Naive B cell (primary cell): ENCODE measurements around the gene TMEM165. TPM values are rescaled to one million over a fixed set of nuclear protein-coding genes. Genes with fewer than 3 reads are reported as not detected.

Source experiments
- ATAC-seq, 2 donors: fragments of 150-1000 bp; cut with Tn5 transposase; 2 replicates each; pipeline ENCODE4 v1.10.0; 2021; ENCODE audit warnings: low read depth in 2 of 2, mild to moderate bottlenecking in 2 of 2, moderate library complexity in 2 of 2
- DNase-seq: peaks from one replicate; pipeline ENCODE4 v3.0.0; 2022
- H3K27ac Mint-ChIP-seq, 6 donors: one replicate each; pipeline ENCODE4 v1.8.0; 2020 to 2022; ENCODE audit warnings: mild to moderate bottlenecking in 6 of 6, mixed read lengths in 6 of 6, moderate library complexity in 5 of 6, inconsistent platforms in 2 of 6
- H3K27me3 Mint-ChIP-seq, 3 donors: one replicate each; pipeline ENCODE4 v1.8.0; 2021 to 2022; ENCODE audit warnings: mixed read lengths in 3 of 3, mild to moderate bottlenecking in 1 of 3
- H3K36me3 Mint-ChIP-seq, 2 donors: one replicate each; pipeline ENCODE4 v1.8.0; 2020 to 2022; ENCODE audit warnings: mixed read lengths in 2 of 2, inconsistent platforms in 1 of 2, mild to moderate bottlenecking in 1 of 2
- H3K4me1 Mint-ChIP-seq, 3 donors: one replicate each; pipeline ENCODE4 v1.8.0; 2020 to 2022; ENCODE audit warnings: mixed read lengths in 3 of 3, inconsistent platforms in 1 of 3, mild to moderate bottlenecking in 1 of 3, moderate library complexity in 1 of 3
- H3K4me3 Mint-ChIP-seq, 8 donors: one replicate each; pipeline ENCODE4 v1.8.0; 2020 to 2022; ENCODE audit warnings: mild to moderate bottlenecking in 8 of 8, mixed read lengths in 8 of 8, moderate library complexity in 8 of 8, inconsistent platforms in 2 of 8
- H3K9me3 Mint-ChIP-seq, 7 donors: one replicate each; pipeline ENCODE4 v1.8.0; 2020 to 2022; ENCODE audit warnings: mixed read lengths in 7 of 7, mild to moderate bottlenecking in 5 of 7, inconsistent platforms in 2 of 7, moderate library complexity in 1 of 7
- polyA plus RNA-seq, 6 donors: library from polyadenylated mRNA; unstranded; fragments of 300-500 nt; fragmentation: Illumina TruSeq; gene quantifications; one replicate each; pipeline ENCODE4 v1.2.3, GENCODE V29; 2021; ENCODE audit warnings: low read depth in 6 of 6

Gene TMEM165
- polyA plus RNA-seq, 6 donors from 2014 or later = 38.0 to 67.3 (median 51.7) TPM

DNA sequence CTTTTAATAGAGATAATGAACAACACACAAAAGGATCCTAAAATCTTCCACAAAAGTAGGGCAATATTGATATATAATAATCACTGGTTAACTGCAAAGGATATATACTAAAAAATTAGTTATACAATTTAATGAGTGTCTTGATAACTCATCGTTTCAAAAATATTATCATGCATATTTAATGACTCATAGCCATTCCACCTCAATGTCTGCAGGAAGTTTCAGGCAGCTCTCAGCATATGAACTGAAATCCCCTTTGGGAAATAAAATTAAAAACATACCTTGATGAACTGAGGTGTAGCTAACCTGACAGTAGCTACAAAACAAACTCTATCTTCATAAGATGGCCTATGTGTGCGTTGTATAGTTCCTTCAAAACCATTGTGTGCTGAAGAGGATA is 62.9 kb downstream of the TMEM165 start:
- DNase-seq (no peak), ATAC-seq (no peak)
- Mint-ChIP-seq H3K27ac (no peak overlapping the region), H3K4me3 (no peak overlapping the region), H3K27me3 (no peaks in the 10 kb centered on the region), H3K4me1 (no peaks in the 10 kb centered on the region), H3K36me3 (peaks cover 0 to 19% of the 10 kb centered on the region in 2 donors), H3K9me3 (no peaks in the 10 kb centered on the region)

DNA sequence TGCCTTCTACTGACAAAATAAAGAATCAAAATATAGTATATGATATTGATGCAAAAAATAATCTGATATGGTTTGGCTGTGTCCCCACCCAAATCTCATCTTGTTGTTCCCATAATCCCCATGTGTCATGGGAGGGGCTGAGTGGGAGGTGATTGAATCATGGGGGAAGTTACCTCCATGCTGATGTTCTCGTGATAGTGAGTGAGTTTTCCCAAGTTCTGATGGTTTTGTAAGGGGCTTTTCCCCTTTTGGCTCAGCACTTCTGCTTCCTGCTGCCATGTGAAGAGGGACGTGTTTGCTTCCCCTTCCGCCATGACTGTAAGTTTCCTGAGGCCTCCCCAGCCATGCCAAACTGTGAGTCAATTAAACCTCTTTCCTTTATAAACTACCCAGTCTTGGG is 70.2 kb downstream of the TMEM165 start:
- ATAC-seq (no peak), DNase-seq (no peak)
- Mint-ChIP-seq H3K9me3 (peaks cover 3 to 10% (median 7%) of the 10 kb centered on the region in 7 donors), H3K27me3 (no peaks in the 10 kb centered on the region), H3K4me1 (no peaks in the 10 kb centered on the region), H3K27ac (no peak overlapping the region), H3K4me3 (no peak overlapping the region), H3K36me3 (peaks cover 11 to 32% of the 10 kb centered on the region in 2 donors)

DNA sequence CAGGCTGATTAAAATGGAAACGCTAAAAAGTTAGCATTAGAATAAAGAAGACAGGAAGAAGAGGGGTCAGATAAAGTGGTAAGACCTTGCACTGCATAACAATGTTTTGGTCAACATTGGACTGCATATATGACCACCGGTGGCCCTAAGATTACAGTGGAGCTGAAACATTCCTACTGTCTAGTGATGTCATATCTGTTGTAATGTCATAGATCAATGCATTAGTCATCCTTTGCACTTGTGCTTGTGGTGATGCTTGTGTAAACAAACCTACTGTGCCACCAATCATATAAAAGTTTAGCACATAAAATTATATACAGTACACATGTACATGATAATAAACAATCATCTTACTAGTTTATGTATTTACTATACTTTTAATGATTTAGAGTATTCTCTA is 73.0 kb downstream of the TMEM165 start:
- Mint-ChIP-seq H3K27ac (no peak overlapping the region), H3K9me3 (peaks cover 3 to 10% (median 7%) of the 10 kb centered on the region in 7 donors)

DNA sequence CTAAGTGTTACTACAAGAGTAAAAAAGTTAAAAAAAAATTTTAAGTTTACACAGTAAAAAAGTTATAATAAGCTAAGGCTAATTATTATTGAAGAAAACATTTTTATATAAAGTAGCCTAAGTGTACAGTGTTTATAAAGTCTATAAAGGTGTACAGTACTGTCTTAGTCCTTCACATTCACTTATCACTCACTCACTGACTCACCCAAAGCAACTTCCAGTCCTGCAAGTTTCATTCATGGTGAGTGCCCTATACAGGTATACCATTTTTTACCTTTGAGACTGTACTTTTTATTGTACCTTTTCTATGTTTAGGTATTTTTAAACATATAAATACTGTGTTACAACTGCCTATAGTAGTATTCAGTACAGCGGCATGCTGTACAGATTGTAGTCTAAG is 74.2 kb downstream of the TMEM165 start:
- Mint-ChIP-seq H3K4me3 (no peak overlapping the region), H3K27me3 (no peaks in the 10 kb centered on the region), H3K36me3 (peaks cover 25 to 31% of the 10 kb centered on the region in 2 donors), H3K4me1 (no peaks in the 10 kb centered on the region), H3K9me3 (peaks cover 3 to 17% (median 8%) of the 10 kb centered on the region in 7 donors), H3K27ac (no peak overlapping the region)
- no peak for ATAC-seq
- DNase-seq = no peak

More for the DNA sequence above, 73.0 kb downstream of the TMEM165 start:
- no peak for DNase-seq
- no peaks in the 10 kb centered on the region for H3K27me3 Mint-ChIP-seq
- H3K4me1 Mint-ChIP-seq = no peaks in the 10 kb centered on the region
- ATAC-seq = no peak
- H3K4me3 Mint-ChIP-seq = no peak overlapping the region
- H3K36me3 Mint-ChIP-seq = peaks cover 13 to 21% of the 10 kb centered on the region in 2 donors

Other genes with a start within 250 kb of the TMEM165 start
- 1 to 10 TPM; 3.9 to 9.6 (median 5.5) TPM for gene SRD5A3, start 49.7 kb upstream of the TMEM165 start, polyA plus RNA-seq
- gene CLOCK, start 151.0 kb downstream of the TMEM165 start, polyA plus RNA-seq = 1 to 10 TPM; 1.3 to 6.0 (median 4.7) TPM
- gene PDCL2, start 196.3 kb downstream of the TMEM165 start, polyA plus RNA-seq = not detected
- gene NMU, start 240.3 kb downstream of the TMEM165 start, polyA plus RNA-seq = not detected